HG02642 (cell line): ENCODE data around the gene C19orf73.
"Not testable (repeated sequence)": the region's sequence is repeated elsewhere in the genome, so short reads cannot be mapped to it uniquely, and the experiment has no call there.

Source experiments
- ATAC-seq: cut with Tn5 transposase; IDR thresholded peaks from one replicate; pipeline ENCODE4 v1.9.1; 2021; ENCODE audit warnings: mild to moderate bottlenecking; ENCODE audit not compliant: unreplicated experiment, poor library complexity

The C19orf73 gene

DNA sequence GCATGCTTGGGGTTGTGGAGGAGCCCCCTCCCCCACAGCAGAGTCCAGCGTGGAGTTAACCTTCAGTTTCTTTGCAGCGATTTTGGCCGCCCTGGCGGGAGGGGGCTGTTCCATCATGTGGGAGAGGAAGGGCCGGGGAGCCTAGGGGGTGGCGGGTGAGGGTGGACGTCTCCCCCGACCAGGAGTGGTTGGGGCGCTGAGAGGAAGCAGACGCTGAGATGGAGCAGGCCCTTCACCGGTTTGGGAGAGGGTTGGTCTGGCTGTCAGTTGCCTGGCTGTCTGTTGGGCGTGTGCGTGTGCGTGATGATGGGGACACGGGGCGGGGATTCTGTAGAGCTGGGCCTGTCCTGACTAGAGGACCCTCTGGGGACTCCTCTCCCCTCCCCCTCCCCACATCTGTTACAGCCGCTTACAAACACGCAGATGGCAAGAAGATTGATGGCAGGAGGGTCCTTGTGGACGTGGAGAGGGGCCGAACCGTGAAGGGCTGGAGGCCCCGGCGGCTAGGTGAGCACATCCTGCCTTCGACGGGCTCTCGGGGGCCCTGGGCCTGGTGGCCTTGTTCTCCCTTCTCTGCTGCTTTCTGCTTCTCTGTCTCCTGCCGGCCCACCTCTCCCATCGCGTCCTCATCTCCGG, 14.6 kb downstream of the C19orf73 start:
- ATAC-seq, result no peak

DNA sequence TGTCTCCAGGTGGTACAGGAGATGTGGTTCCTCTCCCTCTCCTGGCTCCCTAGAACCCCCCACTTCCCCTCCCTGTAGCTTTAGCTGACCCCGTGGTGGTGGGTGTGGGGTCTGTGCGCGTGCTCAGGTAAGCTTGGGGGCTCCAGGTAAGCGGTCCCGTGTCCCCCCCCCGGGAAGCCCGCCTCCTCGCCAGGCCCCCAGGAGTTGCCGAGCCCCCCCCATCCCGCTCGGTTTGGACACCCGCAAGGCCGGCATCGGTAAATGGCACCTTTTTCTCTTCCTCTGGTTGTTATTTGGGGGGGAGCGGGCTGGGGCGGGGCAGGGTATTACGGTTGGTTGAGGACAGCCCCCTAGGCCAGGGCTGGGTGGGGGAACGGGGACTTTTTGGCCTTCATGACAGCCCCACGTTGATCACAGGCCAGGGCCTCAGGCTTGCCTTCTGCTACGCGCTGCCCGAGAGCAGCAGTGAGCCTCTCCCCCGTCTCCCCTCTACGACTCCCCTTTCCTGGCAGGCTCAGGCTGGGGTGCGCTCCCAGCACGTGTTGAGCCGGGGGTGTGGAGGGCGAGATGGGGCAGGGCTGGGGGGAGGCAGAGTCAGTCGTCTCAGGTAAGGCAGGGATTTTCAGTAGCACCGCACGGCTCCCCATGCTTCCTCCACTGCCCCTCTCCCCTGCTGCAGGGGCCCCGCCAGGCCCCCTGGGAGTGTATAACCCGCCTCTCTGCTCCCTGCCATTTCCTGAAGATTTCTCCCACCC, 15.4 kb downstream of the C19orf73 start:
- no peak for ATAC-seq

DNA sequence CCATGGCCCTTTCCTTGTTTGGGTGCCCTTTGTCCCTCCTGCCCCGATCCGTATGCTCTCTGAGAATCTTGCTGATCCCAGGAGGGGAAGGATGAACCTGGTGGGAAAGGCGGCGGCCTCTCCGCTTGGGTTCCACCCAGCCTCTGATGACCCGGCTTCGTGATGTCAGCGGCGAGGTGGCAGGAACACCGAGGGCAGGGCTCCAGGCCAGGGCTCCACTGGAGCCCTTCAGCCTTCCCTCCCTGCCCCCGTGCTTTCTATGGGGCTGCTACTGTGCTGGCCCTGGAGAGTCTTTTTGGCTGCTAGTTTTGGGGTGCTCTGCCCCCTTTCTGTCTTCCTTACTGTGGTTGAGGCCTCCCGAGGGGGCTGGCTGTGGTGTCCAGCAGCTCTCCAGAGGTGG, 16.6 kb downstream of the C19orf73 start:
- ATAC-seq, result no peak

DNA sequence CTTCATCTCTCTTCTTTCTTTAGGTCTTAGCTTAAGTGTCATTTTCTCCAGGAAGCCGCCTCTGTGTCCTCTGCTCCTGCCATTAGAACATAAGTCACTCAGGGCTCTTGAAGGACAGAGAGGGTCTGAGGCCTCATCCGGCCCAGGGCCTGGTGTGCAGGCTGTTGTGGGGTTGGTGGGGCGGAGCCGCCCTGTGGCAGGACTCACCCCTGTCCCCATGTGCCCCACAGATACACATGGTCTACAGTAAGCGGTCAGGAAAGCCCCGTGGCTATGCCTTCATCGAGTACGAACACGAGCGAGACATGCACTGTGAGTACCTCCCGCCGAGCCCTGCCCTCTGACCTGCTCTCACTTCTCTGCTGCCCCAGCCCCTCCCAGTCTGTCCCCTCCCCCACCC, 17.8 kb downstream of the C19orf73 start:
- ATAC-seq, result no peak

DNA sequence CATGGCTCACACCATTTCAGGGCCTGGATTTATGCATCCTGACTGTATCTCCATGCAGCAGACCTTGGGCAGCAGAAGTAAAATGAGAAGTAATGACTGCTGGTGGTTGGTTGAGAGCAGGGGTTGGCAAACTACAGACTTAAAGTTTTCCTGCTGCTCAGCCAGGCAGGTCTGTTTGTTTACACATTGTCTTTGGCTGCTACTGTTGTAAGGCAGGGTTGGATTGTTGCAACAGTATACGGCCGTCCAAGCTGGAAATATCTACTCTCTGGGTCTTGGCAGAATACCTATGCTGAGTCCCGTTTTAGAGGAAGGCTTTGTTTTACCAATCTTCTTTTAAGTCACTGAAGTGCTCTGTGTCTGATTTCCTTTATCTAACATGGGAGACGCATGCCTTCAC, 20.1 kb downstream of the C19orf73 start:
- no peak for ATAC-seq

DNA sequence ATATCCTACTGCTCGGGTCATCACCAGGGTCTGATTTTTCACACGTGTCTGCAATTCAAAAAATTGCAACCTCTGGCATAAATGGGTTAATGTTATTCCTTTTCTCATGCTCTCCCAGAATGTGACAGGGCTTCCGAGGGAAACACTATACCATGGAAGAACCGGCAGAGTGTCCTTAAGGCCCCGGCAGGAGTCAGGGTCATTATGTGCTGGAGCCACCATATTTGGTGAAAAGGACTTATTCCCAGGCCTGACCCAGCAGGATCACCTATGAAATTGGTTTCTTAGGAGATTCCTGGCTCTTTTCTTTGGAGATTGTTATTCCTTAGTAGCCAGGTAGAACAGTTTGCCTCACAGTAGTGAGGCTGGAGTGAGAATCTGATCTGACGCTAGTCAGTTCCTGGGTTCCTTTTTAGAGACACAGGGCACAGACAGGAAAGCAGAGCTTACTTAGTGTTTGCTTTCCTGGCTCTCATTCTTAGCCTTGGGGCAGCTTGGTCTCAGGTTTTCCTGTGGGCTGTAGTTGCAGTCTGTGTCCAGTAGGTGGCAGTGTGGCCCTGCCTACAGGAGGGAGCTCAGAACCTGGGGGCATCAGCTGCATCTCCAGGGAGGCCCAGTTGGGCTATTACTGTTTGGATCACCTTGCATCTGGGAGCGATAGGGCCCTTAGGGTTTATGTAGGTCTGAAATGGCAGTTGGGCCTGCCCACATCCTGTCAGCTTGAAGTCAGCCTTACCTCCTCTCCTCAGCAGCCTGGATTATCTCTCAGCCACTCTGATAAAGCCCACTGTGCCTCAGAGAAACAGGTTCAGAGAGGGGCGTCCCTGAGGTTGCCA, 21.3 kb downstream of the C19orf73 start:
- ATAC-seq, result peak; percentile 47

DNA sequence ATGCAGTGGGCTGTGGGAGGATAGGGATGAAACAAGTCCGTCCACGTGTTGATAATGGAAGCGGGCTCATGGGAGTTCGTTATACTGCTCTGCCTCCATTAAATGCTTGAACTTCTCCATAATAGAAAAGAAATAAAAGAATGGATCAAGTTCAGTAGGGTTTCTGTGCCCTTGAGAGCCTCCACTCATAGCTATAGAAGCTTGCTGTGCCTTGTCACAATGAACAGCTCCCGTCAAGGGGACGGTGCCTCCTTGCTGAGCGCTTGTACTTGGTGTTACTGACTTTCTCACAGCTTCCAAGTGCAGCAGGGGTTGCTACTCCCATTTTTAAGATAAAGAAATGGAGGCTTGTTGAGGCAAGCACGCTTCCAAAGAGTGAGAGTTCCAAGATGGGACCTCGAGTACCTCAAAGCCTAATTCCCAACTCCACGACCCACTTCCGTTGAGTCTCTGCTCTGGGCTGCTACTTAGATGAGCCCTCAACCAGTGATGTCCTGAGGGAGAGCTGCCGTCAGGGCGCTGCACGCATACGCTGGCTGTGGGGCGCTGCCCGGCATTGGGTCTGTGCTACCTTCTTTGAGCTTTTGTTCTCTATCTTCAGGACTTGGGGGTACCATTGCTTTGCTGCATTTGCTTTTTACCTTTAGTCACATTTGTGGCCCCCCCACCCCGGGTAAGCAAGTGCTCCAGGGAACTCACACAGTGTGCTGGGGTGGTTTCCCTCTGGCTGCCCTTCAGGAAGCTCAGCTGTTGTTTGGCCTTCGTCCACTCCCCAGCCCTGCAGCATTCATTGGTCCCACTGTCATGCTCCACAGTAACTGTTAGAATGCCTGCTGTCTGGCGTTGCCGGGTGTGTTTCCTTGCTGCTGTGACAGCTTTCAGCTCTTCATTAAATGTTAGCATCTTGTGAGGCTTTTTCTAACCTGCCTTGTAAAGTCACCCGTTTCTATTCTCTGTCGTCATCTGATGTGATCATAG, 24.1 kb downstream of the C19orf73 start:
- ATAC-seq, result no peak

DNA sequence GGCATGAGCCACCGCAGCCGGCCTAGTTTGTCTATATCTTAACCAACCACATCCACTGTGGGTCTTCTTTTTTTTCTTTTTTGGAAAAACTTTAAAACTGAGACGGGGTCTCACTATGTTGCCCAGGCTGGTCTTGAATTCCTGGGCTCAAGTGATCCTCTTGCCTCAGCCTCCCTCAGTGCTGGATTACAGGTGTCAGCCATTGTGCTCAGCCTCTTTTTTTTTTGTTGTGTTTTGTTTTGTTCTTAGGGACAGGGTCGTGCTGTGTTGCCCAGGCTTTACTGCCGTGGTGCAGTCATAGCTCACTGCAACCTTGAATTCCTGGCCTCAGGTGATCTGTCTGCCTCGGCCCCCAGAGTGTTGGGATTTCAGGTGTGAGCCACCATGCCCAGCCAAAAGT, 26.3 kb downstream of the C19orf73 start:
- no peak for ATAC-seq

DNA sequence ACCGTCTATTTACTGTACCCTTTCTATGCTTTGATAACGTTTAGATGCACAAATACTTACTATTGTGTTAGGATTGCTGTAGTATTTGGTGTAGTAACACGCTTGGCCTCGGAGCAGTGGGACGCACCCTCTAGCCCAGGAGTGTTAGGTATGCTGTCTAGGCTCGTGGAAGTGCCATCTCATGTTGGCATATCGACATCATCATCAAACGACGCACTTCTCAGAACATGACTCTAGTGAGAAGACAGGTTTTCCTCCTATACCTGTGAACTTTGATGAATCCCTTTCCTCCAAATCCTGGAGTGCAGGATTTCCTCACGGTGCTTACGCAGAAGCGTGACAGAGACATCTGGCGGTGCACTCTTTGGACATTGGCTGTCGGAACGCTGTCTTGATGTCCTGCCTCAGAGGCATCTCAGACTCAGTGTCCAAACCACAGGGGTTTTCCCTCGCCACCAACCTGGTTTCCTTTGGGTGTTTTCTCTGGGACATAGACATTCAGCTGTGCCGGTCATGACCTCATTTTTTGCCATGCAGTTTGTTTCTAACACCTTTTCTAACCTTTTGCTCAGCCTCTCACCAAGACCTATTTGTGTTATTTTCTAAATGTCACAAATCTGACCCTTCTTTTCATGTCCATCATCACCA, 27.4 kb downstream of the C19orf73 start:
- no peak for ATAC-seq

DNA sequence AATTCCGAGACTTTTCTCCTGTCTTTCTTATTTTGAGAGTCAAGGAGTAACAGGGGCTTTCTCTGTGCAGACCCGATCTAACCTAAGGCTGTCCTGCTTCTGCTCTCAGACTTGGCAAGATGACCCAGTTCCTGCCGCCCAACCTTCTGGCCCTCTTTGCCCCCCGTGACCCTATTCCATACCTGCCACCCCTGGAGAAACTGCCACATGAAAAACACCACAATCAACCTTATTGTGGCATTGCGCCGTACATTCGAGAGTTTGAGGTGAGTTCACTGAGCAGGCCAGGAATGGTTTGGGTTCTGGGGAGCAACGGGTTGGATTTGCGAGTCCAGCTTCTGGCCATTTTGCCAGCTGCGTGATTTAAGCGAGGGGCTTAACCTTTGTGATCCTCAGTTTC, 32.6 kb downstream of the C19orf73 start:
- no peak for ATAC-seq

DNA sequence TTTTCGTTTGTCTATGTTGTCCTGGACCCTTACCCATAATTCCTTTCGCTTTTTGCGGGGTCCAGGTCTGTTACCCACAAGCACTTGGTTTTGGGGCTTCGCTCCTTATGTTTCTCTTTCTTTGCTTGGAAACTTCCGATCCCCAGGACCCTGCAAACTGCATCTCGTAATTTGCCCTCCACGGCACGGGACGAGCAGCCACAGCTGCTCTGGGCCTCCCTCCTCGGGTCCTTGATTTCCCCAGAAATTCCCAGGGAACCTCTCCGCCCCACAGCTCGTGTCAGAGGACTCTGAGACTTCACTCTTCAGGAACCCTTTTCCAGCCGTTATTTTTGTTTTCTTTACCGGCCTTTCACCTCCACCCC, 33.1 kb downstream of the C19orf73 start:
- no peak for ATAC-seq

DNA sequence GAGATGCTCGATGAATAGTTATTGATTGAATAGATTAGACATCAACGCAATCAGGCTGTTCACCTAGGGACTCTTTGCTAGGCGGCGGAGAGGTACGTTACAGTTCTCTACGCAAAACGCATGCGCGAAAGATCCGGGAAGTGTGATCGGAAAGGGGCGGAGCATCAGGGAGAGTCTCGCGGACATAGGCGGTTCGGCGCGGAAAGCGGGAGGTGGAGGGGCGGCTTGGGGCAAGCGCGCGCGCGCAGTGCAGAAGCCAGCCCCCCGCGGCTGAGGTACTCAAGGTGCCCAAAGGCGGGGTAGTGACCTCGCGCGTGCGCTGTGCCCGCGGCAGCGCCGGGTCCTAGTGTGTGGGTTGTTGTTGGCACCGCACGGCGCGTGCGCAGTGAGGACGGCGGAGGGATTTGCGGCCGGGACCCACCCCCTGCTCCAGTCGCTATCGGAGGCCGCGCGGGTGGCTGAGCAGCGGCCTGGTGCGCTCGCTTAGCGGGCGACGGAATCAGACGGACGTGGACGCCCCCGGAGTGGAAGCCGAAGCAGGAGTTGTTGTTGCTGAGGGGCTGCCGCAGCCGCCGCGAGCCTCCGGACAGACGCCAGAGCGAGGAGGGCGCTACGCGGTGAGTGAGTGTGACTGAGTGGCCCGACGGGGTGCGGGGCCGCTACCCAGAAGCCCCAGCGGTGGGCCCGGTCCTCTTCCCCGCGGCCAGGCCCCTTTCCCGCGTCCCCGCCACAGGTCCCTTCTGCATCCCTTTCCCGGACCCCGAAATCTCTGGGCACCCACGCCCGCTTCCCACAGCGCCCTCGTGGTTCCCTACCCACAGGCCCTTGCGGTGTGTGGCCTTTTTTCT, 33.7 kb downstream of the C19orf73 start, which contains the start of gene SNRNP70:
TSS of gene SNRNP70 (plus strand) at position 432 of the 848 bp plus-strand sequence. CDS start 964 bp downstream, outside the sequence.
- ATAC-seq, result peak; percentile 89

DNA sequence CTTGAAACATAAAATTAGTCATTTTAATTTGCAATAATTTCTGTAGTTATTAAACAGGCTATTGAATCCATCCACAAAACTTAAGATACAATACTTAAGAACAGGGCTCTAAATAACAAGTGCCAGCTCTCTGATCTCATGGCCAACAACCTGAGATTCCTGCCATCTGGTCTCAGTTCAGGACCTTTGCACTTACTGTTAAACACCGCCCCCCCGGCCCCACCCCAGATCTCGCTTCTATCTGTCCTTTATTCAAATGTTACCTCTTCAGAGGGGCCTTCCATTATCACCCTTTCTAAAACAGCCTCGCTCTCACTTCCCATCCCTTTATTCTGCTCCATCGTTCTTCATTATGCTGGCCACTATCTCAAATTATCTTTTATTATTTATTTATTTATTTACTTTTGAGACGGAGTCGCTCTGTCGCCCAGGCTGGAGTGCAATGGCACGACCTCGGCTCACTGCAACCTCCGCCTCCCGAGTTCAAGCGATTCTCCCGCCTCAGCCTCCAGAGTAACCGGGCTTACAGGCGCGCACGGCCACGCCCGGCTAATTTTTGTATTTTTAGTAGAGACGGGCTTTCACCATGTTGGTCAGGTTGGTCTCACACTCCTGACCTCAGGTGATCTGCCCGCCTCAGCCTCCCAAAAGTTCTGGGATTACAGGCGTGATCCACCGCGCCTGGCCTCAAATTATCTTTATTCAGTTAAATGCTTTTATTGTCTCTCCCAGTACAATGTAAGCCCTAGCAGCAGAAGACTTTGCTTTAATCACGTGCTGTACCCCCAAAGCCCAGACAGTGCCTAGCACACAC, 34.5 kb downstream of the C19orf73 start:
- no peak for ATAC-seq

DNA sequence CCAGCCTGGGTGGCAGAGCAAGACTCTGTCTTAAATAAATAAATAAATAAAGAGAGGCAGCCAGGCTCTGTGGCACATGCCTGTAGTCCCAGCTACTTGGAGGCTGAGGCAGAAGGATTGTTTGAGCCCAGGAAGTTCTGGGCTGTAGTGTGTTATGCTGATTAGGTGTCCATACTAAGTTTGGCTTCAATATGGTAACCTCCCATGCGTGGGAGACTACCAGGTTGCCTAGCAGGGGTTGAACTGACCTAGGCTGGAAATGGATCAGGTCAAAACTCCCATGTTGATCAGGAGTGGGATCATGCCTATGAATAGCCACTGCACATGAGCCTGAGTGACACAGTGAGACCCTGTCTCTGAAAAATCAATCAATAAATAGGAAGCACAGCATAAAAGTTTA, 37.7 kb downstream of the C19orf73 start:
- no peak for ATAC-seq

DNA sequence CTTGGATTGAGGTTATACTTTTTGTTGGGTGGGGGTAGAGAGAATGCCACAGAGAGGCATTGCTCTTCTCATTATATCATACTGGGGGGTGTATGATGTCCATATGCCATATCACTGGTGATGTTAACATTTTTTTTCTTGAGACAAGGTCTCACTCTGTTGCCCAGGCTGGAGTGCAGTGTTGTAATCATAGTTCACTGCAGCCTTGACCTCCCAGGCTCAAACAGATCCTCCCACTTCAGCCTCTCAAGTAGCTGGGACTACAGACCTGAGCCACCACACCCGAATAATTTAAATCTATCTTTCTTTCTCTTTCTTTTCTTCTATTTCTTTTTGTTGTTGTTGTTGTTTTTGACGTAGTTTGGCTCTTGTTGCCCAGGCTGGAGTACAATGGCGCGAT, 38.6 kb downstream of the C19orf73 start:
- ATAC-seq, result no peak

DNA sequence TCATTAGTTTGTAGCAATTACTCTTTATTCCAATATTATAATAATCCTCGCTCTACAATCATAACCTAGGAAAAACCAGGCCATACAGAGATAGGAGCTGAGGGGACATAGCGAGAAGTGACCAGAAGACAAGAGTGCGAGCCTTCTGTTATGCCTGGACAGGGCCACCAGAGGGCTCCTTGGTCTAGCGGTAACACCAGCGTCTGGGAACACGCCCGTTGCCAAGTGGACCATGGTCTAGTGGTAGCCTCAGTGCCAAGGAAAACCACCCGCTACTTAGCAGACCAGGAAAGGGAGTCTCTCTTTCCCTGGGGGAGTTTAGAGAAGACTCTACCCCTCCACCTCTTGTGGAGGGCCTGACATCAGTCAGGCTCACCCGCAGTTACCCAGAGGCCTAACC, 44.1 kb downstream of the C19orf73 start:
- not testable (repeated sequence) for ATAC-seq

DNA sequence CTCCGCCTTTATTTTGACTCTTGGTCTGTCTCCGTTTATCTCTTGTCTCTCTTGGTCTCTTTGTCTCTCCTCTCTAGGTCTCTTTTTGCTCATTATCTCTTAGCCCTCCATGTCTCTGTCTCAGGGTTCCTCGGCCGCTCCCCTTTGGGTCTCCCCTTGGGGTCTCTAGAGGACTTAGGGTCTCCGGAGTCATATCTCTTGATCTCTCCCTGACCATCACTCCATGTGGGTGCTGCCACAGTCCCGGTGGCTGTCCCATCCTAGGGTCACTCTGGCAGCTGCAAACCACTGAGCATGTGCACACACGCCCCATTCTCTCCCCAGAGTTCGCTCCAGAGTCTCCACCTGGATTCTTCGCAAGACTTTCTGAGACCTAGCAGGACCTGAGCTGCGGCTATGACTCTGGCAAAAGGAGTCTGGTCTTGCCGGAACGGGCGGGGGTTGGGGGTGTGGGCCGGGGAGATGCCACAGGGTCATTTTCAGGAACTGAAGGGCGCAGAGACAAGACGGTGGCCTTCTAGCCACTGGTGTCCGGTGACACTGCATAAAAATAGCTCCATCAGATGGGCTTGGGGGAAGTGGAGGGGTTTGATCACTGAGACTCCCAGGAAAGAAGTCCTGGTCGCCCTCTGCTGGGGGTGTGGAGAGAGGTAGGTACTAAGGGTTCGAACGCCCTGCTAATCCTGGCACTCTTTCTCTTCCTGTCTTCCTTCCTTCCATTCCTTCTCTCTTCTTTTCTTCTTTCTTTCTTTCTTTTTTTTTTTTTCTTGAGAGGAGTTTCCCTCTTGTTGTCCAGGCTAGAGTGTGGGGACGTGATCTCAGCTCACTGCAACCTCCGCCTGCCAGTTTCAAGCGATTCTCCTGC, 45.2 kb downstream of the C19orf73 start:
- ATAC-seq, result no peak
